K562 (cell line): ENCODE data around the gene USP44. TPM values are rescaled to one million over a fixed set of nuclear protein-coding genes. Genes with fewer than 3 reads are reported as not detected.

Experiments used
- GATA2 ChIP-seq: sonication (generic); formaldehyde crosslinking; IDR thresholded peaks from 2 replicates; pipeline ENCODE4 v1.4.0; 2020; ENCODE audit warnings: mild to moderate bottlenecking, missing genetic modification reagents
- KAT7 ChIP-seq: sonication (generic); formaldehyde crosslinking; IDR thresholded peaks from 2 replicates; pipeline ENCODE4 v1.8.0; 2022; ENCODE audit warnings: missing genetic modification reagents, mild to moderate bottlenecking, borderline replicate concordance
- RFX1 ChIP-seq: fragments of 450-650 bp; IDR thresholded peaks from 2 replicates; pipeline ENCODE4 v1.6.1; 2016; ENCODE audit warnings: mild to moderate bottlenecking, moderate library complexity
- SAFB2 ChIP-seq: fragments of 200-400 bp; formaldehyde crosslinking; IDR thresholded peaks from 2 replicates; pipeline ENCODE4 v1.6.1; 2018; ENCODE audit warnings: borderline replicate concordance, low read length, low read depth, moderate library complexity; ENCODE audit not compliant: severe bottlenecking
- SMARCA4 ChIP-seq: fragments of 450-650 bp; IDR thresholded peaks from 2 replicates; pipeline ENCODE4 v1.6.1; 2016
- SREBF1 ChIP-seq: fragments of 150-350 bp; IDR thresholded peaks from 2 replicates; pipeline ENCODE4 v1.6.1; 2014; ENCODE audit warnings: antibody characterized with exemption, low read depth, low read length, borderline replicate concordance
- ZNF551 ChIP-seq: fragments of 250-450 bp; sonication (Bioruptor Pico); IDR thresholded peaks from 2 replicates; pipeline ENCODE4 v1.5.0; 2021; ENCODE audit warnings: mild to moderate bottlenecking, moderate library complexity
- polyA plus RNA-seq, 8 experiments: library from polyadenylated mRNA; depleted of rRNA in 4 of 8; stranded (reverse) in 5 of 8; unstranded in 3 of 8; fragments of >200 nt; fragmentation: Nextera tagmentation in 2 of 8; fragmentation: Illumina TruSeq in 1 of 8; extraction: Ambion mirVana in 2 of 8; extraction: Trizol in 1 of 8; gene quantifications; 2 replicates each; pipeline versions ENCODE4 v1.2.1 to v1.2.3, GENCODE V29; 2011 to 2014; ENCODE audit warnings: inconsistent platforms in 1 of 8, missing spikeins in 1 of 8
- total RNA-seq, 7 experiments: library from RNA; depleted of rRNA in 6 of 7; stranded (reverse); fragments of >200 nt in 6 of 7; fragmentation: Illumina TruSeq in 2 of 7; extraction: Trizol in 2 of 7; gene quantifications; 2 replicates each; pipeline versions ENCODE4 v1.2.1 to v1.2.3, GENCODE V29; 2011 to 2021; ENCODE audit warnings: low replicate concordance in 1 of 7
- TF ChIP-seq, protein P1 (sequence below): fragments of 250-450 bp; sonication (Bioruptor Pico); IDR thresholded peaks from 2 replicates; pipeline ENCODE4 v1.4.0; 2020
- TF ChIP-seq, protein P2 (sequence below), 3 experiments: fragments of 200-800 bp in 1 of 3; fragments of 250-450 bp in 1 of 3; fragments of 450-650 bp in 1 of 3; sonication (Bioruptor Pico) in 1 of 3; sonication (Bioruptor generic) in 1 of 3; formaldehyde crosslinking in 1 of 3; IDR thresholded peaks; 2 replicates each; pipeline versions ENCODE4 v1.6.1 to v1.8.0; 2016 to 2022; ENCODE audit warnings: mild to moderate bottlenecking in 2 of 3, missing genetic modification characterization in 2 of 3, missing compliant biosample characterization in 1 of 3, moderate library complexity in 1 of 3
- TF ChIP-seq, protein P3 (sequence below): fragments of 450-650 bp; IDR thresholded peaks from 2 replicates; pipeline ENCODE4 v1.6.1; 2014; ENCODE audit warnings: low read depth, mild to moderate bottlenecking, moderate library complexity, borderline replicate concordance
- TF ChIP-seq, protein P4 (sequence below): fragments of 450-650 bp; IDR thresholded peaks from 2 replicates; pipeline ENCODE4 v1.6.1; 2017; ENCODE audit warnings: antibody characterized with exemption, mild to moderate bottlenecking

USP44 gene
- total and polyA plus RNA-seq, 9 of the 15 experiments (the other 6 are each of a cell fraction or from before 2014, with no cell fraction given): 2.1 to 5.7 (median 2.8) TPM

DNA sequence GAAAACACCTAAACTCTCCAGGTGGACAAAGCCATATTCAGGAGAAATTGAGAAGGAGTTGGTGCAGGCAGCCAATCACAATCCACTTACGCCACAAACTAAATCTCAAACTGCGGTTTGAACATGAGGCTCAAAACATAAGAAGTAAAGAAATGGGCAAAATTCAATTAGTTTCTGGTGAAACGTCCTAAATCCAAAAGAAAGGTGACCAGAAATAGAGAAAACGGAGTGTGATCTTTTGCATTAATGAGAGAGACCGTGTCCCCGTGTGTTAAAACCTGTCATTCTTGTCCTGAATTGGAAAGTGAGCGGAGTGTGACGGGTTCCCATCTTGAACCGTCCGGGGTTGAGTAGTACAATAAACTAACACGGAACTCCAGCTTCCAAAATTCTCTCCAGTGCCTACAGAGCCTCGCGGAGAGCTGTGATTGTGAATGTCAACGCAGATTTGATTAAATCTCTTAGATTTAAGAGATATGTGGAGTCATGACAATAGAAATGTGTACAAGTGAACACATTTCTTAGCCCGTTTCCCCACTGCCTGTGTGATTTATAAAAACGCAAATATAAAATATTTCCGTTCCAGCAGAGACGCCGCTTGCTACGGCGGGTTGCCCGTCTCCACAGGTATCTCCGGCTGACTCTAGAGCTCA, 77.9 kb downstream of the USP44 start (continued):
- TF ChIP-seq, protein P1, sequence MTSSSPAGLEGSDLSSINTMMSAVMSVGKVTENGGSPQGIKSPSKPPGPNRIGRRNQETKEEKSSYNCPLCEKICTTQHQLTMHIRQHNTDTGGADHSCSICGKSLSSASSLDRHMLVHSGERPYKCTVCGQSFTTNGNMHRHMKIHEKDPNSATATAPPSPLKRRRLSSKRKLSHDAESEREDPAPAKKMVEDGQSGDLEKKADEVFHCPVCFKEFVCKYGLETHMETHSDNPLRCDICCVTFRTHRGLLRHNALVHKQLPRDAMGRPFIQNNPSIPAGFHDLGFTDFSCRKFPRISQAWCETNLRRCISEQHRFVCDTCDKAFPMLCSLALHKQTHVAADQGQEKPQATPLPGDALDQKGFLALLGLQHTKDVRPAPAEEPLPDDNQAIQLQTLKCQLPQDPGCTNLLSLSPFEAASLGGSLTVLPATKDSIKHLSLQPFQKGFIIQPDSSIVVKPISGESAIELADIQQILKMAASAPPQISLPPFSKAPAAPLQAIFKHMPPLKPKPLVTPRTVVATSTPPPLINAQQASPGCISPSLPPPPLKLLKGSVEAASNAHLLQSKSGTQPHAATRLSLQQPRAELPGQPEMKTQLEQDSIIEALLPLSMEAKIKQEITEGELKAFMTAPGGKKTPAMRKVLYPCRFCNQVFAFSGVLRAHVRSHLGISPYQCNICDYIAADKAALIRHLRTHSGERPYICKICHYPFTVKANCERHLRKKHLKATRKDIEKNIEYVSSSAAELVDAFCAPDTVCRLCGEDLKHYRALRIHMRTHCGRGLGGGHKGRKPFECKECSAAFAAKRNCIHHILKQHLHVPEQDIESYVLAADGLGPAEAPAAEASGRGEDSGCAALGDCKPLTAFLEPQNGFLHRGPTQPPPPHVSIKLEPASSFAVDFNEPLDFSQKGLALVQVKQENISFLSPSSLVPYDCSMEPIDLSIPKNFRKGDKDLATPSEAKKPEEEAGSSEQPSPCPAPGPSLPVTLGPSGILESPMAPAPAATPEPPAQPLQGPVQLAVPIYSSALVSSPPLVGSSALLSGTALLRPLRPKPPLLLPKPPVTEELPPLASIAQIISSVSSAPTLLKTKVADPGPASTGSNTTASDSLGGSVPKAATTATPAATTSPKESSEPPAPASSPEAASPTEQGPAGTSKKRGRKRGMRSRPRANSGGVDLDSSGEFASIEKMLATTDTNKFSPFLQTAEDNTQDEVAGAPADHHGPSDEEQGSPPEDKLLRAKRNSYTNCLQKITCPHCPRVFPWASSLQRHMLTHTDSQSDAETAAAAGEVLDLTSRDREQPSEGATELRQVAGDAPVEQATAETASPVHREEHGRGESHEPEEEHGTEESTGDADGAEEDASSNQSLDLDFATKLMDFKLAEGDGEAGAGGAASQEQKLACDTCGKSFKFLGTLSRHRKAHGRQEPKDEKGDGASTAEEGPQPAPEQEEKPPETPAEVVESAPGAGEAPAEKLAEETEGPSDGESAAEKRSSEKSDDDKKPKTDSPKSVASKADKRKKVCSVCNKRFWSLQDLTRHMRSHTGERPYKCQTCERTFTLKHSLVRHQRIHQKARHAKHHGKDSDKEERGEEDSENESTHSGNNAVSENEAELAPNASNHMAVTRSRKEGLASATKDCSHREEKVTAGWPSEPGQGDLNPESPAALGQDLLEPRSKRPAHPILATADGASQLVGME (CRISPR knock-in tag): no peak
- TF ChIP-seq GATA2 (CRISPR knock-in tag) (0 out of 2 replicates have a peak, but pooled peaks have one; percentile 9), ZNF551 (CRISPR knock-in tag) (no peak), SAFB2 (no peak), KAT7 (CRISPR knock-in tag) (no peak), SMARCA4 (0 out of 2 replicates have a peak, but pooled peaks have one; percentile 11), SREBF1 (no peak), RFX1 (no peak)
- TF ChIP-seq, protein P2, sequence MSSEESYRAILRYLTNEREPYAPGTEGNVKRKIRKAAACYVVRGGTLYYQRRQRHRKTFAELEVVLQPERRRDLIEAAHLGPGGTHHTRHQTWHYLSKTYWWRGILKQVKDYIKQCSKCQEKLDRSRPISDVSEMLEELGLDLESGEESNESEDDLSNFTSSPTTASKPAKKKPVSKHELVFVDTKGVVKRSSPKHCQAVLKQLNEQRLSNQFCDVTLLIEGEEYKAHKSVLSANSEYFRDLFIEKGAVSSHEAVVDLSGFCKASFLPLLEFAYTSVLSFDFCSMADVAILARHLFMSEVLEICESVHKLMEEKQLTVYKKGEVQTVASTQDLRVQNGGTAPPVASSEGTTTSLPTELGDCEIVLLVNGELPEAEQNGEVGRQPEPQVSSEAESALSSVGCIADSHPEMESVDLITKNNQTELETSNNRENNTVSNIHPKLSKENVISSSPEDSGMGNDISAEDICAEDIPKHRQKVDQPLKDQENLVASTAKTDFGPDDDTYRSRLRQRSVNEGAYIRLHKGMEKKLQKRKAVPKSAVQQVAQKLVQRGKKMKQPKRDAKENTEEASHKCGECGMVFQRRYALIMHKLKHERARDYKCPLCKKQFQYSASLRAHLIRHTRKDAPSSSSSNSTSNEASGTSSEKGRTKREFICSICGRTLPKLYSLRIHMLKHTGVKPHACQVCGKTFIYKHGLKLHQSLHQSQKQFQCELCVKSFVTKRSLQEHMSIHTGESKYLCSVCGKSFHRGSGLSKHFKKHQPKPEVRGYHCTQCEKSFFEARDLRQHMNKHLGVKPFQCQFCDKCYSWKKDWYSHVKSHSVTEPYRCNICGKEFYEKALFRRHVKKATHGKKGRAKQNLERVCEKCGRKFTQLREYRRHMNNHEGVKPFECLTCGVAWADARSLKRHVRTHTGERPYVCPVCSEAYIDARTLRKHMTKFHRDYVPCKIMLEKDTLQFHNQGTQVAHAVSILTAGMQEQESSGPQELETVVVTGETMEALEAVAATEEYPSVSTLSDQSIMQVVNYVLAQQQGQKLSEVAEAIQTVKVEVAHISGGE (CRISPR knock-in tag; IDR thresholded peaks at IDR 0.05): peak in 1 of 3 experiments; percentile 17; a peak in 1 of 6 replicates
- TF ChIP-seq, protein P3, sequence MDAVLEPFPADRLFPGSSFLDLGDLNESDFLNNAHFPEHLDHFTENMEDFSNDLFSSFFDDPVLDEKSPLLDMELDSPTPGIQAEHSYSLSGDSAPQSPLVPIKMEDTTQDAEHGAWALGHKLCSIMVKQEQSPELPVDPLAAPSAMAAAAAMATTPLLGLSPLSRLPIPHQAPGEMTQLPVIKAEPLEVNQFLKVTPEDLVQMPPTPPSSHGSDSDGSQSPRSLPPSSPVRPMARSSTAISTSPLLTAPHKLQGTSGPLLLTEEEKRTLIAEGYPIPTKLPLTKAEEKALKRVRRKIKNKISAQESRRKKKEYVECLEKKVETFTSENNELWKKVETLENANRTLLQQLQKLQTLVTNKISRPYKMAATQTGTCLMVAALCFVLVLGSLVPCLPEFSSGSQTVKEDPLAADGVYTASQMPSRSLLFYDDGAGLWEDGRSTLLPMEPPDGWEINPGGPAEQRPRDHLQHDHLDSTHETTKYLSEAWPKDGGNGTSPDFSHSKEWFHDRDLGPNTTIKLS: 0 out of 2 replicates have a peak, but pooled peaks have one; percentile 4
- TF ChIP-seq, protein P4, sequence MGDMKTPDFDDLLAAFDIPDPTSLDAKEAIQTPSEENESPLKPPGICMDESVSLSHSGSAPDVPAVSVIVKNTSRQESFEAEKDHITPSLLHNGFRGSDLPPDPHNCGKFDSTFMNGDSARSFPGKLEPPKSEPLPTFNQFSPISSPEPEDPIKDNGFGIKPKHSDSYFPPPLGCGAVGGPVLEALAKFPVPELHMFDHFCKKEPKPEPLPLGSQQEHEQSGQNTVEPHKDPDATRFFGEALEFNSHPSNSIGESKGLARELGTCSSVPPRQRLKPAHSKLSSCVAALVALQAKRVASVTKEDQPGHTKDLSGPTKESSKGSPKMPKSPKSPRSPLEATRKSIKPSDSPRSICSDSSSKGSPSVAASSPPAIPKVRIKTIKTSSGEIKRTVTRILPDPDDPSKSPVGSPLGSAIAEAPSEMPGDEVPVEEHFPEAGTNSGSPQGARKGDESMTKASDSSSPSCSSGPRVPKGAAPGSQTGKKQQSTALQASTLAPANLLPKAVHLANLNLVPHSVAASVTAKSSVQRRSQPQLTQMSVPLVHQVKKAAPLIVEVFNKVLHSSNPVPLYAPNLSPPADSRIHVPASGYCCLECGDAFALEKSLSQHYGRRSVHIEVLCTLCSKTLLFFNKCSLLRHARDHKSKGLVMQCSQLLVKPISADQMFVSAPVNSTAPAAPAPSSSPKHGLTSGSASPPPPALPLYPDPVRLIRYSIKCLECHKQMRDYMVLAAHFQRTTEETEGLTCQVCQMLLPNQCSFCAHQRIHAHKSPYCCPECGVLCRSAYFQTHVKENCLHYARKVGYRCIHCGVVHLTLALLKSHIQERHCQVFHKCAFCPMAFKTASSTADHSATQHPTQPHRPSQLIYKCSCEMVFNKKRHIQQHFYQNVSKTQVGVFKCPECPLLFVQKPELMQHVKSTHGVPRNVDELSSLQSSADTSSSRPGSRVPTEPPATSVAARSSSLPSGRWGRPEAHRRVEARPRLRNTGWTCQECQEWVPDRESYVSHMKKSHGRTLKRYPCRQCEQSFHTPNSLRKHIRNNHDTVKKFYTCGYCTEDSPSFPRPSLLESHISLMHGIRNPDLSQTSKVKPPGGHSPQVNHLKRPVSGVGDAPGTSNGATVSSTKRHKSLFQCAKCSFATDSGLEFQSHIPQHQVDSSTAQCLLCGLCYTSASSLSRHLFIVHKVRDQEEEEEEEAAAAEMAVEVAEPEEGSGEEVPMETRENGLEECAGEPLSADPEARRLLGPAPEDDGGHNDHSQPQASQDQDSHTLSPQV: no peak
